PC-9 (cell line): ENCODE measurements around the gene PEAK1. TPM values are rescaled to one million over a fixed set of nuclear protein-coding genes. Genes with fewer than 3 reads are reported as not detected.

Experiments
- BruUV-seq: library from RNA; stranded (reverse); fragments of 400-500 nt; replicated peaks from 2 replicates; lab custom pipeline; 2021; lab: Mats Ljungman, UMichigan
- CTCF ChIA-PET: fragments of 300-600 bp; sonication (Branson Sonifier 250); formaldehyde crosslinking; loops from one replicate; lab custom pipeline; 2022; ENCODE audit warnings: antibody characterized with exemption; lab: Charles Lee
- POLR2A ChIA-PET: fragments of 300-600 bp; sonication (Branson Sonifier 250); formaldehyde crosslinking; loops from one replicate; lab custom pipeline; 2022; ENCODE audit warnings: antibody characterized with exemption; ENCODE audit not compliant: unreplicated experiment; lab: Charles Lee
- DNase-seq, 2 experiments: peaks; one replicate each; pipeline versions ENCODE4 v3.0.0 to v3.0.0-alpha.2; 2015 to 2022; ENCODE audit warnings: mixed read lengths in 1 of 2
- H2AFZ ChIP-seq: fragments of 200-600 bp; sonication (generic); 2 replicates; pipeline ENCODE4 v1.8.1; 2017; ENCODE audit warnings: antibody characterized with exemption
- H3F3A ChIP-seq: fragments of 200-600 bp; sonication (generic); 2 replicates; pipeline ENCODE4 v1.8.1; 2017; ENCODE audit warnings: antibody characterized with exemption, mild to moderate bottlenecking, low read depth; ENCODE audit not compliant: insufficient read depth
- H3K27ac ChIP-seq: fragments of 200-600 bp; sonication (generic); 2 replicates; pipeline ENCODE4 v1.6.1; 2016; ENCODE audit warnings: mixed run types
- H3K27me3 ChIP-seq: fragments of 200-600 bp; sonication (generic); 2 replicates; pipeline ENCODE4 v1.6.1; 2016; ENCODE audit warnings: low read depth, mixed run types; ENCODE audit not compliant: insufficient read depth
- H3K36me3 ChIP-seq: fragments of 200-600 bp; sonication (generic); 2 replicates; pipeline ENCODE4 v1.6.1; 2016; ENCODE audit warnings: low read depth, mixed run types
- H3K4me1 ChIP-seq: fragments of 200-600 bp; sonication (generic); replicated peaks from 2 replicates; pipeline ENCODE4 v1.6.1; 2016; ENCODE audit warnings: mixed run types; ENCODE audit not compliant: insufficient read depth
- H3K4me2 ChIP-seq: fragments of 200-600 bp; sonication (generic); 2 replicates; pipeline ENCODE4 v1.6.1; 2017; ENCODE audit warnings: mixed run types
- H3K4me3 ChIP-seq: fragments of 200-600 bp; sonication (generic); 2 replicates; pipeline ENCODE4 v1.6.1; 2016; ENCODE audit warnings: mixed run types
- H3K79me2 ChIP-seq: fragments of 200-600 bp; sonication (generic); 2 replicates; pipeline ENCODE4 v1.6.1; 2017; ENCODE audit warnings: low read depth, mixed run types
- H3K9me2 ChIP-seq: fragments of 200-600 bp; sonication (generic); 2 replicates; pipeline ENCODE4 v1.8.1; 2017; ENCODE audit warnings: mild to moderate bottlenecking; ENCODE audit not compliant: insufficient read depth
- H3K9me3 ChIP-seq: fragments of 200-600 bp; sonication (generic); 2 replicates; pipeline ENCODE4 v1.8.1; 2016; ENCODE audit warnings: low read depth; ENCODE audit not compliant: insufficient read depth
- H4K20me1 ChIP-seq: fragments of 200-600 bp; sonication (generic); 2 replicates; pipeline ENCODE4 v1.8.1; 2017; ENCODE audit not compliant: insufficient read depth
- CTCF ChIP-seq: fragments of 200-600 bp; sonication (generic); conservative IDR thresholded peaks from 2 replicates; pipeline ENCODE4 v1.6.1; 2017; ENCODE audit warnings: mixed run types, antibody characterized with exemption, mild to moderate bottlenecking, moderate library complexity
- EZH2 ChIP-seq: fragments of 200-600 bp; sonication (generic); IDR thresholded peaks from 2 replicates; pipeline ENCODE4 v1.8.0; 2017; ENCODE audit warnings: antibody characterized with exemption, low read depth
- intact Hi-C: fragments of 100-400 bp; cut with micrococcal nuclease; formaldehyde crosslinking; loops from one replicate; pipeline ENCODE4 v1.10.0; 2022; ENCODE audit not compliant: unreplicated experiment
- total RNA-seq: library from RNA; stranded (reverse); gene quantifications from 2 replicates; pipeline ENCODE4 v1.2.3, GENCODE V29; 2021

PEAK1 gene
- total RNA-seq, 1 experiment from 2014 or later, result 20.7 TPM

- H3K9me2 ChIP-seq, result no peaks in the 10 kb centered on the region
- ChIA-PET CTCF (no interaction called here), POLR2A (no interaction called here)
- no peaks in the 10 kb centered on the region for H3K27me3 ChIP-seq
- intact Hi-C loops, result no loop called here
- H3K4me3 ChIP-seq, result no peak overlapping the region
- H2AFZ ChIP-seq, result no peak overlapping the region
- H3K36me3 ChIP-seq, result no peaks in the 10 kb centered on the region
- TF ChIP-seq CTCF, result no peak
- TF ChIP-seq EZH2, result no peak
- H4K20me1 ChIP-seq, result 0 out of 2 replicates have a peak, but pooled peaks cover 3% of the 10 kb centered on the region
- no peaks in the 10 kb centered on the region for H3K9me3 ChIP-seq
- no peaks in the 10 kb centered on the region for H3K4me1 ChIP-seq
- no peak for DNase-seq
- no peak overlapping the region for H3K4me2 ChIP-seq
- no peak overlapping the region for H3K27ac ChIP-seq
- no TSS peak for BruUV-seq
- H3K79me2 ChIP-seq, result no peaks in the 10 kb centered on the region
- no peaks in the 10 kb centered on the region for H3F3A ChIP-seq
Measured at GRCh38 chr15:77224352-77224751, 195.6 kb downstream of the PEAK1 start.

DNA sequence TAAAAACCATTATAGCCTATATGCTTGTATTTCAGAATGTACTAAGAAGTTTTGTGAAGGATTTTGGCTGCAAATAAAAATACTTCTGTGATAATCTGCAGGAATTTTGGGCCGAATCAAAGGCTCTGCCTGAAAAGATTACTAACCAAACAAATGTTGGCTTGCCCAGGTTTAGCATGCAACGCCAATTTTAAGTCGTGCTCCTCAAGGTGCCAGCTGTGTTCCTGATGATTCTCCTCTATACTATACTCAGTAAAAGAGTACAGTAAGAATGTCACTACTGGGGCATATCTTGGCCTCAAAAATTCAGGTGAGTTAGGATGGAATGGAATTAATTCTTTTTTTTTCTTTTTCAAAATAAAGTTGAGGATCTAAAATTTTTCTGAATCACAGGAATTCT is 198.2 kb downstream of the PEAK1 start:
- intact Hi-C loops, result no loop called here
- H3K4me2 ChIP-seq, result no peak overlapping the region
- H4K20me1 ChIP-seq, result 0 out of 2 replicates have a peak, but pooled peaks cover 3% of the 10 kb centered on the region
- H3K27ac ChIP-seq, result no peak overlapping the region
- no peaks in the 10 kb centered on the region for H3K36me3 ChIP-seq
- H3K4me1 ChIP-seq, result no peaks in the 10 kb centered on the region
- TF ChIP-seq EZH2 (no peak), CTCF (no peak)
- ChIA-PET CTCF (no interaction called here), POLR2A (no interaction called here)
- H2AFZ ChIP-seq, result no peak overlapping the region
- no peaks in the 10 kb centered on the region for H3K27me3 ChIP-seq
- DNase-seq, result no peak
- H3K79me2 ChIP-seq, result no peaks in the 10 kb centered on the region
- no TSS peak for BruUV-seq
- no peaks in the 10 kb centered on the region; the same call in 1 of the 2 replicates for H3K9me2 ChIP-seq
- no peaks in the 10 kb centered on the region for H3F3A ChIP-seq
- no peaks in the 10 kb centered on the region for H3K9me3 ChIP-seq
- H3K4me3 ChIP-seq, result no peak overlapping the region

DNA sequence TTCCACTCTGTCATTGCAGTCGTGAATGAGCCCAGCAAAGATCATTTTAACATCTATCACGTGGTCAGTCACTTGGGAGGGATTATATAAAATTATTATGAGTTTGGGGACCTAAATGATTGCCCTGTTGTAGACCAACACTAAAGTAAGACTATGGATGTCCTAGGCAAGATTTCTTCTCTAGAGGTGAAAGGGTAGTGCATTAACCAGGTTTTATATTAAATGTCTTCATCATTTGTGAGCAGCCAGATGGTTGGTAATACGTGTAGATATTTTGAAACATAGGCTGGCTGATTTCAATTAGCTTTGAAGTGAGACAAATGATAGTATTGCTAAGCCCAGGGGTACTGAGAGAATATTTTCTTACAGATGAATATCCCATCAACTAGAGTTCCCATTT is 198.7 kb downstream of the PEAK1 start:
- Histone ChIP-seq H3F3A (no peaks in the 10 kb centered on the region), H3K9me2 (no peaks in the 10 kb centered on the region; the same call in 1 of the 2 replicates), H3K27me3 (no peaks in the 10 kb centered on the region), H3K27ac (no peak overlapping the region), H3K4me3 (no peak overlapping the region), H3K79me2 (no peaks in the 10 kb centered on the region), H4K20me1 (0 out of 2 replicates have a peak, but pooled peaks cover 3% of the 10 kb centered on the region), H3K9me3 (no peaks in the 10 kb centered on the region), H3K4me2 (no peak overlapping the region), H3K4me1 (no peaks in the 10 kb centered on the region), H3K36me3 (no peaks in the 10 kb centered on the region), H2AFZ (no peak overlapping the region)
- no peak for TF ChIP-seq CTCF
- no peak for TF ChIP-seq EZH2
- DNase-seq, result no peak
- intact Hi-C loops, result no loop called here
- ChIA-PET POLR2A (no interaction called here), CTCF (no interaction called here)
- BruUV-seq, result no TSS peak
